ENCODE measurements around the gene PGA4. TPM values are rescaled to one million over a fixed set of nuclear protein-coding genes. Genes with fewer than 3 reads are reported as not detected.
"Not testable (repeated sequence)": the region's sequence is repeated elsewhere in the genome, so short reads cannot be mapped to it uniquely, and the experiment has no call there.

PGA4 gene
- polyA plus RNA-seq, 1 of the 3 experiments (the other 2 are of a cell fraction), result not detected

DNA sequence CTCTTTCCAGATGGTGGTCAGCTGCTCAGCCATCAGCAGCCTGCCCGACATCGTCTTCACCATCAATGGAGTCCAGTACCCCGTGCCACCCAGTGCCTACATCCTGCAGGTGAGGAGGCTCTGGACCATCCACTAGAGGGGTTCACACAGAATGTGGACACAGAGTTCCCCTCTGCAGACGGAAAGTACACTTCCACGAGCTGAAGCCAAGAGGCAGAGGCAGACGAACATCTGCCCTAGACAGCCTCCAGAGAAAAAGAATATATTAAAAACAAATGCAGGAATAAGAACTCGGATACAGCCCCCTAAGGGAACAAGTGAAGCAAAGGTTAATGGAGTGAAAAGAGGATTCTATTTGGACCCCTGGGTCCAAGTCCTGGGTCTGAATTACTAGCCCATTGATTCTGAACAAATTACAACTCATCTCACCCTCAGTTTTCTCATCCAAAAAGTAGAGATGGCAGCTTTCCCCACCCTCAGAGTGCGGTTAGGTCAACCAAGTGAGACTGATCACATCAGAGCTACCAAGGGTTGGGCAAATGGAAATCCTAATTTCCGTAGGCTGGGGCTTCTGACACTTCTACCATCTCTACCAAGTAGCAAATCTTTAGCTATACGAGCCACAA, 10.7 kb upstream of the PGA4 start:
- DNase-seq, POLR2A ChIA-PET: not testable (repeated sequence)
- 41% methylated on average over 4 of the region's 10 CpGs for WGBS (ENCODE audit: low lambda C conversion rate)

DNA sequence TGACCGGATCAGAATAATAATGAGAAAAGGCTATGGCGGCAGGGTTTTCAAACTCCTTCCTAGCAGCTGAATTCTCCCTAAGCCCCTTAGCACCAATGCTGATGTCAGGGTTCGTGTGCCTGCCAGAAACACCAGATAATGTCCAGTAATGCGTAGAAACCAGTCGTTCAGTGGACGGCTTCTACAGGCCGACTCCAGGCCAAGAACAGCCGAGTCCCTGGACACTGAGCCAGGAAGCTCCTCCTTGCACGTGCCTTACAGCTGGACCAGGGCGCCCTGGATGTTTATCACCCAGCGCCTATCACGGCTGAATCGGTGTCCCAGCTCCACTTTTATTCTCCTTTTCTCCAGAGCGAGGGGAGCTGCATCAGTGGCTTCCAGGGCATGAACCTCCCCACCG, 9.9 kb upstream of the PGA4 start:
- DNase-seq; POLR2A ChIA-PET; H3K4me2 ChIP-seq; H3K9me3 ChIP-seq; H3K79me2 ChIP-seq (ENCODE audit: insufficient read depth); H4K20me1 ChIP-seq (ENCODE audit: insufficient read depth); H3K9me2 ChIP-seq; H3F3A ChIP-seq (replicated peaks; ENCODE audit: insufficient read depth); H3K36me3 ChIP-seq (replicated peaks in 1 of 2; ENCODE audit: control insufficient read depth in 1 of 2, insufficient read depth in 2 of 2, low read length in 1 of 2); H3K4me3 ChIP-seq (ENCODE audit: low read depth in 2 of 2, low read length in 1 of 2); CTCF ChIA-PET; H3K4me1 ChIP-seq (ENCODE audit: control insufficient read depth in 1 of 2, insufficient read depth in 2 of 2, low read depth in 1 of 2, low read length in 1 of 2); H3K27me3 ChIP-seq (ENCODE audit: insufficient read depth); H3K27ac ChIP-seq (ENCODE audit: low read depth in 2 of 2, low read length in 1 of 2); H2AFZ ChIP-seq (ENCODE audit: low read depth); H3K9ac ChIP-seq: not testable (repeated sequence)
- no CpG with 5 or more reads among the region's 15 CpGs for WGBS (ENCODE audit: low lambda C conversion rate)

More for the DNA sequence above, 10.7 kb upstream of the PGA4 start:
- H3K36me3 ChIP-seq (replicated peaks in 1 of 2; ENCODE audit: control insufficient read depth in 1 of 2, insufficient read depth in 2 of 2, low read length in 1 of 2); H3K4me2 ChIP-seq; H3K27ac ChIP-seq (ENCODE audit: low read depth in 2 of 2, low read length in 1 of 2); H3K4me1 ChIP-seq (ENCODE audit: control insufficient read depth in 1 of 2, insufficient read depth in 2 of 2, low read depth in 1 of 2, low read length in 1 of 2); H3K27me3 ChIP-seq (ENCODE audit: insufficient read depth); H3K9me2 ChIP-seq; CTCF ChIA-PET; H3K79me2 ChIP-seq (ENCODE audit: insufficient read depth); H4K20me1 ChIP-seq (ENCODE audit: insufficient read depth); H3K9me3 ChIP-seq; H3K9ac ChIP-seq; H2AFZ ChIP-seq (ENCODE audit: low read depth); H3K4me3 ChIP-seq (ENCODE audit: low read depth in 2 of 2, low read length in 1 of 2); H3F3A ChIP-seq (replicated peaks; ENCODE audit: insufficient read depth): not testable (repeated sequence)

DNA sequence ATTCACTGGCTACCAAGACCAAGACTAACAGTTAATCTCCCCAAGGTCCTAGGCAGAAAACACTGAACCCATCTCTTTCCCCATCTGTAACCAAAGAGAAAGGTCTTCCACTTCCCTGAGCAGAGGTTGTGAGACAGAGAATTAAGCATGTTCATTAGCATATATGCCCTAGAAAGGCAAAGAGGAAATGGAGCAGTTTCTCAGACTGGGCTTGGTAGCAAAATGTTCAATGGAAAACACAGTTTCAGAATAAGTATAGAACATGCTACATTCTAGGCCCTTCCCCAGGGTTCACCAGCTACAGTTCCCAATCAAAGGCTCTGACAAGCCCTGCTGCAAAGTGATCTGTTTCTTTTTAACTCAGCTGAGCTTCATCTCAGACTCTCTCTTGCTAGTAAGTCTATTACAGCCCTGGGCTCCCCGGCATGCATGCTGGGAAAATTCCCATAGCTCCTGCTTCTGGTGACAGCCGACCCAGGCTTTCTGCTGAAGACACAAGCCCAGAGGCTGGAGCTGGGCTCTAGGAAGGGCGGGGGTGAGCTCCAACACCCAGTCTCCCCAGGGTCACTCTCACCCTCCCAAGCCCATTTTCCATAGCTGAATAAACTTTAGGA, 8.3 kb upstream of the PGA4 start:
- H3K4me2 ChIP-seq; H4K20me1 ChIP-seq (ENCODE audit: insufficient read depth); H3K9ac ChIP-seq; H3K9me3 ChIP-seq; H3K27me3 ChIP-seq (ENCODE audit: insufficient read depth); H3K79me2 ChIP-seq (ENCODE audit: insufficient read depth); DNase-seq; H2AFZ ChIP-seq (ENCODE audit: low read depth); H3F3A ChIP-seq (replicated peaks; ENCODE audit: insufficient read depth); CTCF ChIA-PET; H3K9me2 ChIP-seq; POLR2A ChIA-PET; H3K4me3 ChIP-seq (ENCODE audit: low read depth in 2 of 2, low read length in 1 of 2); H3K36me3 ChIP-seq (replicated peaks in 1 of 2; ENCODE audit: control insufficient read depth in 1 of 2, insufficient read depth in 2 of 2, low read length in 1 of 2); H3K4me1 ChIP-seq (ENCODE audit: control insufficient read depth in 1 of 2, insufficient read depth in 2 of 2, low read depth in 1 of 2, low read length in 1 of 2); H3K27ac ChIP-seq (ENCODE audit: low read depth in 2 of 2, low read length in 1 of 2): not testable (repeated sequence)
- no CpG with 5 or more reads among the region's 3 CpGs for WGBS (ENCODE audit: low lambda C conversion rate)

DNA sequence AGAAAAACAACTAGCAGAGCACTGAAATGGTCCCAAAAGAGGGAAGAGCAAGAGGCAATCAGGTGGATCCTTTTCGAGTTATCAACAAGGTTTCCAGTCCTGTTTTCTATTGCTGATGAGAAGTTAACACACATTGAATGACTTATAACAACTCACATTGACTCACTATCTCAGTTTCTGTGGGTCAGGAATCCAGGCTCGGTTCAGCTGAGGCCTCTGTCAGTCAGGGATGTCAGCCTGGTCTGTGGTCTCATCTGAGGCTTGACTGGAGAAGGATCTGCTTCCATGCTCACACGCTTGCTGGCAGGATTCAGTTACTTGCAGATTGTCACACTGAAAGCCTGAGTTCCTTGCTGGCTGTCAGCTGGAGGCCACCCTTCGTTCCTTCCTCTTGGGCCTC, 3.8 kb upstream of the PGA4 start:
- POLR2A ChIA-PET; H4K20me1 ChIP-seq (ENCODE audit: insufficient read depth); H3K9ac ChIP-seq; H3K4me3 ChIP-seq (ENCODE audit: low read depth in 2 of 2, low read length in 1 of 2); H3K9me3 ChIP-seq; H2AFZ ChIP-seq (ENCODE audit: low read depth); CTCF ChIA-PET; H3F3A ChIP-seq (replicated peaks; ENCODE audit: insufficient read depth); H3K4me2 ChIP-seq; H3K27ac ChIP-seq (ENCODE audit: low read depth in 2 of 2, low read length in 1 of 2); DNase-seq; H3K27me3 ChIP-seq (ENCODE audit: insufficient read depth); H3K79me2 ChIP-seq (ENCODE audit: insufficient read depth); H3K4me1 ChIP-seq (ENCODE audit: control insufficient read depth in 1 of 2, insufficient read depth in 2 of 2, low read depth in 1 of 2, low read length in 1 of 2); H3K9me2 ChIP-seq; H3K36me3 ChIP-seq (replicated peaks in 1 of 2; ENCODE audit: control insufficient read depth in 1 of 2, insufficient read depth in 2 of 2, low read length in 1 of 2): not testable (repeated sequence)
- no CpG with 5 or more reads among the region's 4 CpGs for WGBS (ENCODE audit: low lambda C conversion rate)

DNA sequence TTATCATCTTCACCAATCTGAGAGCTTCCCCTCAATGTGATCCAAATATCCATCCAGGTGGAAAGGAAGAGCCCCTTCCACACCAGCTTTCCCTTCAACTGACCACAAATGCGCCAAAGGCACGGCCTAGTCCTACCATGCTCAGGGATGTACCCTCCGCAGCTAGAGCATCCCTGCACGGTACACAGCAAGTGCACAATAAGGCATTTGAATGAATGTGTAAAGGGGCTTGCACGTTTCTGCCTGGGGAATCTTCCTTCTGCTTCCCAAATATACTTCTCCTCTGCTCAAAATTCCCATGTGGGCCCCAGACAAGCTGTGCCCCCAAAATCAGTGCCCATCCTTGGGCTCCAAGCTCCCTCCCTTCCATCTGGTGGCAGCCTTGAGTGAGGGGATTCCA, 3.1 kb upstream of the PGA4 start:
- 48% methylated on average over 4 of the region's 5 CpGs for WGBS (ENCODE audit: low lambda C conversion rate)
- H3K79me2 ChIP-seq (ENCODE audit: insufficient read depth); H3K4me1 ChIP-seq (ENCODE audit: control insufficient read depth in 1 of 2, insufficient read depth in 2 of 2, low read depth in 1 of 2, low read length in 1 of 2); H3K9ac ChIP-seq; H3K4me3 ChIP-seq (ENCODE audit: low read depth in 2 of 2, low read length in 1 of 2); H3K36me3 ChIP-seq (replicated peaks in 1 of 2; ENCODE audit: control insufficient read depth in 1 of 2, insufficient read depth in 2 of 2, low read length in 1 of 2); H3K4me2 ChIP-seq; POLR2A ChIA-PET; H3F3A ChIP-seq (replicated peaks; ENCODE audit: insufficient read depth); CTCF ChIA-PET; H4K20me1 ChIP-seq (ENCODE audit: insufficient read depth); H3K9me2 ChIP-seq; H3K27ac ChIP-seq (ENCODE audit: low read depth in 2 of 2, low read length in 1 of 2); H3K27me3 ChIP-seq (ENCODE audit: insufficient read depth); DNase-seq; H3K9me3 ChIP-seq; H2AFZ ChIP-seq (ENCODE audit: low read depth): not testable (repeated sequence)

GRCh38 chr11:61222692-61223091, 545 bp downstream of the PGA4 start:
- H4K20me1 ChIP-seq (ENCODE audit: insufficient read depth); CTCF ChIA-PET; POLR2A ChIA-PET; H3K27me3 ChIP-seq (ENCODE audit: insufficient read depth); H3K9me3 ChIP-seq; H2AFZ ChIP-seq (ENCODE audit: low read depth); H3K36me3 ChIP-seq (replicated peaks in 1 of 2; ENCODE audit: control insufficient read depth in 1 of 2, insufficient read depth in 2 of 2, low read length in 1 of 2); DNase-seq; H3K9ac ChIP-seq; H3K4me1 ChIP-seq (ENCODE audit: control insufficient read depth in 1 of 2, insufficient read depth in 2 of 2, low read depth in 1 of 2, low read length in 1 of 2); H3K27ac ChIP-seq (ENCODE audit: low read depth in 2 of 2, low read length in 1 of 2); H3K4me2 ChIP-seq; H3K4me3 ChIP-seq (ENCODE audit: low read depth in 2 of 2, low read length in 1 of 2); H3F3A ChIP-seq (replicated peaks; ENCODE audit: insufficient read depth); H3K79me2 ChIP-seq (ENCODE audit: insufficient read depth); H3K9me2 ChIP-seq: not testable (repeated sequence)
- whole genome bisulfite sequencing (ENCODE audit: low lambda C conversion rate), result no CpG with 5 or more reads among the region's 5 CpGs
